Islet precursor cell (in vitro differentiated cells): ENCODE results near the gene EPB41L4B.
"Not testable (repeated sequence)": the region's sequence is repeated elsewhere in the genome, so short reads cannot be mapped to it uniquely, and the experiment has no call there.

Experiments used
- DNase-seq: peaks from one replicate; pipeline ENCODE4 v3.0.0-alpha.2; 2018

The EPB41L4B gene

GRCh38 chr9:109295221-109296130 is 25.4 kb downstream of the EPB41L4B start:
- no peak for DNase-seq

GRCh38 chr9:109290385-109290784 is 30.5 kb downstream of the EPB41L4B start:
- no peak for DNase-seq

- DNase-seq, result no peak
Measured at GRCh38 chr9:109289931-109290330, 30.9 kb downstream of the EPB41L4B start.

GRCh38 chr9:109289186-109289585 is 31.7 kb downstream of the EPB41L4B start:
- no peak for DNase-seq

- no peak for DNase-seq
Measured at GRCh38 chr9:109286981-109287380, 33.9 kb downstream of the EPB41L4B start.

- DNase-seq, result no peak
Measured at GRCh38 chr9:109286571-109286977, 34.3 kb downstream of the EPB41L4B start.

GRCh38 chr9:109283672-109284071 is 37.2 kb downstream of the EPB41L4B start:
- not testable (repeated sequence) for DNase-seq

GRCh38 chr9:109283012-109283411 is 37.8 kb downstream of the EPB41L4B start:
- DNase-seq, result no peak

GRCh38 chr9:109282302-109282701 is 38.6 kb downstream of the EPB41L4B start:
- no peak for DNase-seq

GRCh38 chr9:109281518-109281917 is 39.3 kb downstream of the EPB41L4B start:
- no peak for DNase-seq

- peak; percentile 37 for DNase-seq
Measured at GRCh38 chr9:109278848-109279247, 42.0 kb downstream of the EPB41L4B start.

GRCh38 chr9:109278216-109278615 is 42.6 kb downstream of the EPB41L4B start:
- peak; percentile 68 for DNase-seq

- peak; percentile 47 for DNase-seq
Measured at GRCh38 chr9:109277451-109277850, 43.4 kb downstream of the EPB41L4B start.

GRCh38 chr9:109276469-109277440 is 44.1 kb downstream of the EPB41L4B start:
- peak; percentile 40 for DNase-seq

GRCh38 chr9:109274884-109275730 is 45.8 kb downstream of the EPB41L4B start:
- DNase-seq, result peak; percentile 21

- DNase-seq, result peak; percentile 27
Measured at GRCh38 chr9:109273869-109274268, 47.0 kb downstream of the EPB41L4B start.

- DNase-seq, result peak; percentile 32
Measured at GRCh38 chr9:109272745-109273144, 48.1 kb downstream of the EPB41L4B start.

- DNase-seq, result no peak
Measured at GRCh38 chr9:109272045-109272444, 48.8 kb downstream of the EPB41L4B start.

- DNase-seq, result no peak
Measured at GRCh38 chr9:109270971-109271925, 49.6 kb downstream of the EPB41L4B start.

GRCh38 chr9:109270441-109270840 is 50.4 kb downstream of the EPB41L4B start:
- no peak for DNase-seq

GRCh38 chr9:109269839-109270238 is 51.0 kb downstream of the EPB41L4B start:
- no peak for DNase-seq
